NCI-H748 (cell line): ENCODE results near the gene CDC37.
"Not testable (repeated sequence)": the region's sequence is repeated elsewhere in the genome, so short reads cannot be mapped to it uniquely, and the experiment has no call there.

Source experiments
- DNase-seq: peaks from one replicate; lab custom pipeline; 2025; ENCODE audit not compliant: unreplicated experiment; lab: John Stamatoyannopoulos, UW

The CDC37 gene

GRCh38 chr19:10395003-10395402, 8.3 kb downstream of the CDC37 start:
- no peak for DNase-seq

GRCh38 chr19:10393137-10393536, 10.2 kb downstream of the CDC37 start:
- no peak for DNase-seq

GRCh38 chr19:10392120-10392519, 11.2 kb downstream of the CDC37 start:
- DNase-seq, result no peak

- DNase-seq, result peak; percentile 56
Observed at GRCh38 chr19:10390652-10391286, 12.6 kb downstream of the CDC37 start.

GRCh38 chr19:10389863-10390262, 13.5 kb downstream of the CDC37 start:
- DNase-seq, result no peak

- DNase-seq, result peak; percentile 58
Observed at GRCh38 chr19:10388957-10389356, 14.4 kb downstream of the CDC37 start.

- DNase-seq, result no peak
Observed at GRCh38 chr19:10384580-10384979, 18.8 kb downstream of the CDC37 start.

- DNase-seq, result not testable (repeated sequence)
Observed at GRCh38 chr19:10383223-10383499, 20.2 kb downstream of the CDC37 start.

GRCh38 chr19:10380313-10381102, 22.8 kb downstream of the CDC37 start, which contains the start of gene TYK2:
Gene TYK2 (minus strand): TSS chr19:10380572. CDS start chr19:10378406, 2,166 bp downstream.
- DNase-seq, result peak; percentile 97

GRCh38 chr19:10379880-10380312, 23.4 kb downstream of the CDC37 start:
- no peak for DNase-seq

- DNase-seq, result no peak
Observed at GRCh38 chr19:10378124-10378523, 25.2 kb downstream of the CDC37 start.

GRCh38 chr19:10377140-10377640, 26.2 kb downstream of the CDC37 start:
- not testable (repeated sequence) for DNase-seq

- DNase-seq, result no peak
Observed at GRCh38 chr19:10374931-10375330, 28.4 kb downstream of the CDC37 start.

GRCh38 chr19:10372690-10373089, 30.7 kb downstream of the CDC37 start:
- DNase-seq, result no peak

- DNase-seq, result no peak
Observed at GRCh38 chr19:10368101-10368803, 35.1 kb downstream of the CDC37 start.

- not testable (repeated sequence) for DNase-seq
Observed at GRCh38 chr19:10366950-10367512, 36.3 kb downstream of the CDC37 start.

- no peak for DNase-seq
Observed at GRCh38 chr19:10365518-10365917, 37.8 kb downstream of the CDC37 start.

GRCh38 chr19:10364644-10365043, 38.7 kb downstream of the CDC37 start:
- no peak for DNase-seq

- DNase-seq, result no peak
Observed at GRCh38 chr19:10363789-10364281, 39.5 kb downstream of the CDC37 start.

- DNase-seq, result no peak
Observed at GRCh38 chr19:10362259-10362658, 41.1 kb downstream of the CDC37 start.

- no peak for DNase-seq
Observed at GRCh38 chr19:10361569-10362011, 41.8 kb downstream of the CDC37 start.
